A673 (cell line): ENCODE data around the gene RERE. TPM values are rescaled to one million over a fixed set of nuclear protein-coding genes. Genes with fewer than 3 reads are reported as not detected.

ENCODE experiments used
- BruUV-seq: library from RNA; stranded (reverse); fragments of 400-500 nt; replicated peaks from 2 replicates; lab custom pipeline; 2021; lab: Mats Ljungman, UMichigan
- CTCF ChIA-PET: fragments of 300-600 bp; sonication (Branson Sonifier 250); formaldehyde crosslinking; loops from one replicate; lab custom pipeline; 2022; ENCODE audit warnings: antibody characterized with exemption; lab: Charles Lee
- POLR2A ChIA-PET: fragments of 300-600 bp; sonication (Branson Sonifier 250); formaldehyde crosslinking; loops from one replicate; lab custom pipeline; 2022; ENCODE audit warnings: antibody characterized with exemption; ENCODE audit not compliant: low non-redundant PET; lab: Charles Lee
- DNase-seq: peaks from one replicate; pipeline ENCODE4 v3.0.0-alpha.2; 2015; ENCODE audit warnings: low spot score
- H3K27ac ChIP-seq: fragments of 200-600 bp; sonication (generic); 2 replicates; pipeline ENCODE4 v1.5.1; 2016; ENCODE audit warnings: mixed run types, low read depth, mild to moderate bottlenecking, mixed read lengths, antibody characterized with exemption, low read length; ENCODE audit not compliant: poor library complexity, severe bottlenecking
- H3K27me3 ChIP-seq: fragments of 200-600 bp; sonication (generic); replicated peaks from 2 replicates; pipeline ENCODE4 v1.6.1; 2017; ENCODE audit warnings: mixed run types, low read depth, mild to moderate bottlenecking, mixed read lengths, antibody characterized with exemption, low read length; ENCODE audit not compliant: insufficient read depth, poor library complexity
- H3K36me3 ChIP-seq: fragments of 200-600 bp; sonication (generic); 2 replicates; pipeline ENCODE4 v1.6.1; 2016; ENCODE audit warnings: mixed run types, mild to moderate bottlenecking, mixed read lengths, antibody characterized with exemption, low read length; ENCODE audit not compliant: insufficient read depth, poor library complexity, severe bottlenecking
- H3K4me1 ChIP-seq: fragments of 200-600 bp; sonication (generic); 2 replicates; pipeline ENCODE4 v1.6.1; 2017; ENCODE audit warnings: mixed run types, mild to moderate bottlenecking, mixed read lengths, antibody characterized with exemption, low read length; ENCODE audit not compliant: insufficient read depth, poor library complexity, severe bottlenecking
- H3K4me3 ChIP-seq: fragments of 200-600 bp; sonication (generic); 2 replicates; pipeline ENCODE4 v1.5.1; 2016; ENCODE audit warnings: low read depth, mixed run types, mild to moderate bottlenecking, mixed read lengths, low read length; ENCODE audit not compliant: poor library complexity, severe bottlenecking
- H3K9me3 ChIP-seq: fragments of 200-600 bp; sonication (generic); 2 replicates; pipeline ENCODE4 v1.6.1; 2016; ENCODE audit warnings: mixed run types, low read depth, mild to moderate bottlenecking, mixed read lengths, antibody characterized with exemption, low read length; ENCODE audit not compliant: poor library complexity, severe bottlenecking
- EZH2 ChIP-seq: fragments of 200-600 bp; sonication (generic); IDR thresholded peaks from 2 replicates; pipeline ENCODE4 v1.6.1; 2017; ENCODE audit warnings: borderline replicate concordance, low read depth, mild to moderate bottlenecking, mixed read lengths, antibody characterized with exemption, low read length; ENCODE audit not compliant: poor library complexity, severe bottlenecking
- intact Hi-C: fragments of 100-400 bp; cut with micrococcal nuclease; formaldehyde crosslinking; loops from one replicate; pipeline ENCODE4 v1.10.0; 2022; ENCODE audit not compliant: unreplicated experiment
- total RNA-seq: library from RNA; stranded (reverse); gene quantifications from 2 replicates; pipeline ENCODE4 v1.2.3, GENCODE V29; 2021
- TF ChIP-seq, protein P1 (sequence below): fragments of 300-800, 200-600 bp; sonication (generic); conservative IDR thresholded peaks from 2 replicates; pipeline ENCODE4 v1.5.1; 2017; ENCODE audit warnings: low read depth, mild to moderate bottlenecking, antibody characterized with exemption, low read length, moderate library complexity, mixed read lengths

RERE gene
- total RNA-seq, 1 experiment from 2014 or later: 188 TPM

DNA sequence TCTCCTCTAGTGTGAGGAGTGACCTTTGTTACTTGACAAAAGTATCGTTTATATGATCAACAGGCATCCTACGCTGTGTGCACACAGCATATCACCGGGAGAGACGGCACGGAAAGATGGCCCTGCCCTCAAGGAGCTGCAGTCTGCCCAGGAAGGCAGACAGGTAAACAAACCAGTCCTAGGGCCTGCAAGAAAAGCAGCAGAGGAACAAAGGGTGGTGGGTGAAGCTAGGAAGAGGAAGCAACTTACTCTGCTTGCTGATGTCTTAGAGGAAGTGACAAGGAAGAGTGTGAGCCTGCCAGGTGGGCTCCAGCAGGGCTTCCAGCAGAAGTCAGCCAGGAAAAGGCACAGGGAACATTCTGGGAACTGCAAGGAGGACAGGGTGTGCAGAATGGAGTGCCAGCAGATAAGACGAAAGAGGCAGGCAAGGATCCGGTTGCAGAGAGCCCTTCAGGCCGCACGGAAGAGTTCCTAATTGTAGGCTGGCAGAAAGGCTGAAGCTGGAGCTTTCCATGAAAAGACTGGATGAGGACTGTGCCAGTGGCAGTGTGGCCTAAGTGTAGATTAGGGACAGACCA lies 392.8 kb downstream of the RERE start:
- H3K9me3 ChIP-seq: no peaks in the 10 kb centered on the region
- no TSS peak for BruUV-seq
- no peaks in the 10 kb centered on the region for H3K27me3 ChIP-seq
- H3K36me3 ChIP-seq: peaks cover 13% of the 10 kb centered on the region
- TF ChIP-seq, protein P1, sequence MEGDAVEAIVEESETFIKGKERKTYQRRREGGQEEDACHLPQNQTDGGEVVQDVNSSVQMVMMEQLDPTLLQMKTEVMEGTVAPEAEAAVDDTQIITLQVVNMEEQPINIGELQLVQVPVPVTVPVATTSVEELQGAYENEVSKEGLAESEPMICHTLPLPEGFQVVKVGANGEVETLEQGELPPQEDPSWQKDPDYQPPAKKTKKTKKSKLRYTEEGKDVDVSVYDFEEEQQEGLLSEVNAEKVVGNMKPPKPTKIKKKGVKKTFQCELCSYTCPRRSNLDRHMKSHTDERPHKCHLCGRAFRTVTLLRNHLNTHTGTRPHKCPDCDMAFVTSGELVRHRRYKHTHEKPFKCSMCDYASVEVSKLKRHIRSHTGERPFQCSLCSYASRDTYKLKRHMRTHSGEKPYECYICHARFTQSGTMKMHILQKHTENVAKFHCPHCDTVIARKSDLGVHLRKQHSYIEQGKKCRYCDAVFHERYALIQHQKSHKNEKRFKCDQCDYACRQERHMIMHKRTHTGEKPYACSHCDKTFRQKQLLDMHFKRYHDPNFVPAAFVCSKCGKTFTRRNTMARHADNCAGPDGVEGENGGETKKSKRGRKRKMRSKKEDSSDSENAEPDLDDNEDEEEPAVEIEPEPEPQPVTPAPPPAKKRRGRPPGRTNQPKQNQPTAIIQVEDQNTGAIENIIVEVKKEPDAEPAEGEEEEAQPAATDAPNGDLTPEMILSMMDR: no peak
- no peak for TF ChIP-seq EZH2
- intact Hi-C loops: loop anchor here (2.0 kb wide), 1 partner anchor 50 kb away; no protein-coding TSS in a partner anchor
- ChIA-PET CTCF (no interaction called here), POLR2A (interaction anchor here (0.6 to 0.7 kb wide), 3 partner anchors 17 to 658 kb away, joined by 3 to 9 read pairs (median 3); no protein-coding TSS in a partner anchor)
- H3K4me3 ChIP-seq: peak overlapping the region; percentile 79
- no peak for DNase-seq
- peak overlapping the region; percentile 81 for H3K27ac ChIP-seq
- H3K4me1 ChIP-seq: peaks cover 37% of the 10 kb centered on the region

DNA sequence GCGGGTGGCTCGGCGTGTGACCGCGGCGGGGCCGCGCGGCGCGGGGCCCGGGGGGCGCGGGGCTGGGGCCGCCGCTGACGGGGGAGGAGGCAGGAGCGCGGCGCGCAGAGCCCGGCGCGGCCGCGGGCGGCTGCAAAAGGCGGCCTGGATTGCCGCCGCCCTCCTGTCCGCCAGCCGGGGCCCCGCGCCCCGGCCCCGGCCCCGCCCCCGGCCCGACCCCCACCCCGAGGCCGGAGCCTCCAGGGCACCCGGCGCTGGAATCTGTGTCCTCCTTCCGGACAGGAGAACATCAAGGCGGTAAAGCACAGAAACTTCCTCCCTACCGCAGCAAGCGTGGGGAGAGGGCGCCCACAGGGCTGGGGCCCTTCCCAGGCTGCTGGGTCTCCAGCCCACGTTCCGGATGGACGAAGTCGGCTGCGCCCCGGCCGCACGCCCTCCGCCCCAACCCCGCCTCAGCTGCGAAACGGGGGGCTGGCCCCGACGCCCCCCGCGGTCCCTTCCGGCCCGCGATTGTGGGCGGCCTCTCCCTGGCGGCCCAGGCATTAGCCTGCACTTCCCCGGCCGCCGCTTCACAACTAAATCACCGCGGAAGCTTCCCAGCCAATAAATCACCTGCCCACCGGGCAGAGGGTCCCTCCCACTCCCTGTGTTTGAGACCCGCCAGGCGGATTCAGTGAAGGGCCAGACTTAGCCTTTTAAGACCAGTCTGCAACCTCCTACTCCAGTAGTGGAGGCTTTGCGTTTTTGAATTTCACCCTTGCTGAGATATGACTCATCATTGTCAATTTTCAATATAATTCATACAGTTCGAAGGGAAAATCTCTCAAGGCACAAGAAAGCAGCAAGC lies 393.5 kb downstream of the RERE start:
- Histone ChIP-seq H3K36me3 (peaks cover 16% of the 10 kb centered on the region), H3K9me3 (no peaks in the 10 kb centered on the region), H3K27me3 (no peaks in the 10 kb centered on the region), H3K4me1 (peaks cover 43% of the 10 kb centered on the region), H3K4me3 (peak overlapping the region; percentile 79), H3K27ac (peak overlapping the region; percentile 87)
- BruUV-seq: no TSS peak
- POLR2A ChIA-PET: no interaction called here
- peak; percentile 85 for DNase-seq
- TF ChIP-seq, protein P1: no peak
- no peak for TF ChIP-seq EZH2
- CTCF ChIA-PET: no interaction called here
- intact Hi-C loops: loop anchor here (2.0 kb wide), 1 partner anchor 49 kb away; no protein-coding TSS in a partner anchor

DNA sequence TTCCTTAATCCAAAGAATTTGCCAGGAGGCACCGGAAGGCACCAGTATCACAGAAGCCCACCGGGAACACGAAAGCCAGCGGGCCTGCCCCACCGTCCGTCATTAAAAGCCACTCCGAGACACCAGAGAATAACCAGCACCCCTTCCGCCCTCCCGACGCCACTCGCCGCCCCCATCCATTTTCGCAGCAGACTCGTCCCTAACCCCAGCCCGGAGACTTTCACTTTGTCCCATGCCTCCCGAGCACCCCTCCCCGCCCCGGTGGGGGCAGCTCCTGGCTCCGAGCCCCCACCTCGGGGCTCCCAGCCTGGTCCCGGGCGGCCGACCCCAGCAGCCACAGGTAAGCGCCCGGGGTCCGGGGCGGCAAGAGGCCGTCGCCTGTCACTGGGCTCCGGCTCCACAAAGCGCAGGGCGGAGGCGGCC lies 394.2 kb downstream of the RERE start:
- H3K36me3 ChIP-seq: peaks cover 16% of the 10 kb centered on the region
- BruUV-seq: no TSS peak
- TF ChIP-seq, protein P1: no peak
- no peak for TF ChIP-seq EZH2
- H3K9me3 ChIP-seq: no peaks in the 10 kb centered on the region
- DNase-seq: peak; percentile 45
- H3K27ac ChIP-seq: peak overlapping the region; percentile 87
- peaks cover 49% of the 10 kb centered on the region for H3K4me1 ChIP-seq
- ChIA-PET POLR2A (no interaction called here), CTCF (no interaction called here)
- H3K27me3 ChIP-seq: no peaks in the 10 kb centered on the region
- H3K4me3 ChIP-seq: peak overlapping the region; percentile 79
- intact Hi-C loops: no loop called here
